Uterus (tissue), 2 donors: ENCODE data around the gene SETD3.

Experiments used
- POLR2A ChIP-seq, 2 donors: fragments of 450-650 bp; IDR thresholded peaks; one replicate each; pipeline ENCODE4 v1.6.1; 2016; ENCODE audit warnings: antibody characterized with exemption in 2 of 2, mild to moderate bottlenecking in 1 of 2, moderate library complexity in 1 of 2
- TF ChIP-seq, protein P1 (sequence below), 4 experiments: fragments of 200-600 bp in 2 of 4; fragments of 450-650 bp in 2 of 4; sonication (generic) in 2 of 4; IDR thresholded peaks; one replicate each; pipeline ENCODE4 v1.5.1; 2016 to 2019; ENCODE audit warnings: antibody characterized with exemption in 4 of 4, mild to moderate bottlenecking in 2 of 4, moderate library complexity in 1 of 4

GRCh38 chr14:99450266-99450665 is 30.4 kb downstream of the SETD3 start:
- TF ChIP-seq, protein P1, sequence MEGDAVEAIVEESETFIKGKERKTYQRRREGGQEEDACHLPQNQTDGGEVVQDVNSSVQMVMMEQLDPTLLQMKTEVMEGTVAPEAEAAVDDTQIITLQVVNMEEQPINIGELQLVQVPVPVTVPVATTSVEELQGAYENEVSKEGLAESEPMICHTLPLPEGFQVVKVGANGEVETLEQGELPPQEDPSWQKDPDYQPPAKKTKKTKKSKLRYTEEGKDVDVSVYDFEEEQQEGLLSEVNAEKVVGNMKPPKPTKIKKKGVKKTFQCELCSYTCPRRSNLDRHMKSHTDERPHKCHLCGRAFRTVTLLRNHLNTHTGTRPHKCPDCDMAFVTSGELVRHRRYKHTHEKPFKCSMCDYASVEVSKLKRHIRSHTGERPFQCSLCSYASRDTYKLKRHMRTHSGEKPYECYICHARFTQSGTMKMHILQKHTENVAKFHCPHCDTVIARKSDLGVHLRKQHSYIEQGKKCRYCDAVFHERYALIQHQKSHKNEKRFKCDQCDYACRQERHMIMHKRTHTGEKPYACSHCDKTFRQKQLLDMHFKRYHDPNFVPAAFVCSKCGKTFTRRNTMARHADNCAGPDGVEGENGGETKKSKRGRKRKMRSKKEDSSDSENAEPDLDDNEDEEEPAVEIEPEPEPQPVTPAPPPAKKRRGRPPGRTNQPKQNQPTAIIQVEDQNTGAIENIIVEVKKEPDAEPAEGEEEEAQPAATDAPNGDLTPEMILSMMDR (IDR thresholded peaks at IDR 0.05), result no peak
- no peak for TF ChIP-seq POLR2A (IDR thresholded peaks at IDR 0.05)
